NCI-H1436 (cell line): ENCODE results near the gene BCAS3.
"Not testable (repeated sequence)": the region's sequence is repeated elsewhere in the genome, so short reads cannot be mapped to it uniquely, and the experiment has no call there.

Experiments
- DNase-seq: peaks from one replicate; lab custom pipeline; 2025; lab: John Stamatoyannopoulos, UW

Gene BCAS3

DNA sequence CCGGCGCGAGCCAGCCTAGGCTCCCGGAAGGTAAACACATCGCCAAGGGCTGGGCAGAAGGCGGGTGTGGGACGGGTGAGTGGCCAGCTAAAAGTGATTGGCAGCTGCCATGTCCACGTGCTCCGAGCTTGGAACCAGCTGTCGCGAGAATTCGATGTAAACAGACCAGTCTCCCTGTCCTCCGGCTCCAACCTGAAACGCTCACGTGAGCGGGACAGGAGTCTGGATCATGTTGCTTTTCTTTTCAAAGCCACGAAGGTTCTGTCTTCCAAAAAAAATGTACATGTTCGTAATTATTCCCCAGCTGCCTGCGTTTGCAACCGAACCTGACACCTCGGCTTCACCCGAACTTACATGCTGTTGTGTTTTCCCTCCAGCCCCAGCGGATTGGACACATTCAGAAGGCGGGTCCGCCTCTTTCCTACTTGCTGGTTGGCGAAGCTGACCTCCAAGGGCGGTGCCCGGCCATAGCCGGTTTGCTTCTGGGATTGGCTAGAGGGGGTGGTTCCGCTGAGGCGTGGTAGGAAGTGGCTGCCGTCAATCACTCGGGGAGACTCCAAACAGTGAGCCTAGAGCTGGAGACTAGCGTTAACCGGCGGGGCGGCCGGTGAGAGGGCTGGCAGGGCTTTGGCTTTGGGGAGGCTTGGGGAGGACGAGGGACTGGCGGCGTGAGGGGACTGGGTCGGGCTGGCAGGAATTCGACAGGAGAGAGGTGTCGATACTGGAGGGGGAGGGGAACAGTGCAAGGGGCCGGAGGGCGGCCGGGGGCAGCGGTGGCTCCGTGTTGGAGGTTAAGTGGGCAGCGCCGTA, at the start of gene BCAS3:
TSS of gene BCAS3 (plus strand) at position 544 of the 810 bp plus-strand sequence.
- peak; percentile 99 for DNase-seq

DNA sequence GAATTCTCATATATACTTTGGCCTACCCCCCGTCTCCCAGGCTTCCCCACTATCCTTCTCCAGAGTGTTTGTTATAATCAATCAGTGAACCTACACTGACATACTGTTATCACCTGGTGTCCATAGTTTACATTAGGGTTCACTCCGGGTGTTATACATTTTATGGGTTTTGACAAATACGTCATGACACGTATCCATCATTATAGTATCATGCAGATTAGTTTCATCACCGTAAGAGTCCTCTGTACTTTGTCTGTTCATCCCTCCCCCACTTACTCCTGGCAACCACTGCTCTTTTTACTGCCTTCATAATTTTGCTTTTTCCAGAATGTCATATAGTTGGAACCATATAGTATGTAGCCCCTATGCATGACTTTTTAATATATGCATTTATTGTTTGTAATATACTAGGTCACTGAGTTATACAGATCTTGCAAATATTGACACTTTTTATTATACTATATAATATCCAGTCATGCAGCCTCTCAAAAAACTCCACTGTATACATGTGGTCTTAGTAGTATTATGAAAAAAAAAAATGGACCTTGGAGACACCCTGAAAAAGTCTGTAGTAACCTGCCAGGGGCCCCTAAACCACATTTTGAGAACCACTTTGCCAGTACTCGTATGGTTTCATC, 49.3 kb upstream of the BCAS3 start:
- no peak for DNase-seq

- DNase-seq, result no peak
These were observed 48.5 kb upstream of the BCAS3 start for GRCh38 chr17:60629120-60629519.

GRCh38 chr17:60630352-60630751, 47.3 kb upstream of the BCAS3 start:
- DNase-seq, result no peak

DNA sequence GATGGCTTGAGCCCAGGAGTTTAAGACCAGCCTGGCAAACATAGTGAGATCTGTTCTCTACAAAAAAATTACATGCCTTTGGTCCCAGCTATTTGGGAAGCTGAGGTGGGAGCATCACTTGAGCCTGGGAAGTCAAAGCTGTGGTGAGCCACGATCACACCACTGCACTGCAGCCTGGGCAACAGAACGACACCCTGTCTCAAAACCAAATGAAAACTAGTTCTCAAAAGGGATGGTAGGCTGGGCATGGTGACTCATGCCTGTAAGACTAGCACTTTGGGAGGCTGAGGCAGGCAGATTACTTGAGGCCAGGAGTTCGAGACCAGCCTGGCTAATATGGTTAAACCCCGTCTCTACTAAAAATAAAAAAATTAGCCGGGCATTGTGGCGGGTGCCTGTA, 46.5 kb upstream of the BCAS3 start:
- DNase-seq, result no peak

- DNase-seq, result no peak
These were observed 40.0 kb upstream of the BCAS3 start for GRCh38 chr17:60637683-60638082.

- no peak for DNase-seq
These were observed 38.7 kb upstream of the BCAS3 start for GRCh38 chr17:60639019-60639330.

- DNase-seq, result no peak
These were observed 37.1 kb upstream of the BCAS3 start for GRCh38 chr17:60640503-60640902.

GRCh38 chr17:60641126-60641525, 36.5 kb upstream of the BCAS3 start:
- DNase-seq, result no peak

GRCh38 chr17:60641810-60642220, 35.8 kb upstream of the BCAS3 start:
- DNase-seq, result peak; percentile 92

DNA sequence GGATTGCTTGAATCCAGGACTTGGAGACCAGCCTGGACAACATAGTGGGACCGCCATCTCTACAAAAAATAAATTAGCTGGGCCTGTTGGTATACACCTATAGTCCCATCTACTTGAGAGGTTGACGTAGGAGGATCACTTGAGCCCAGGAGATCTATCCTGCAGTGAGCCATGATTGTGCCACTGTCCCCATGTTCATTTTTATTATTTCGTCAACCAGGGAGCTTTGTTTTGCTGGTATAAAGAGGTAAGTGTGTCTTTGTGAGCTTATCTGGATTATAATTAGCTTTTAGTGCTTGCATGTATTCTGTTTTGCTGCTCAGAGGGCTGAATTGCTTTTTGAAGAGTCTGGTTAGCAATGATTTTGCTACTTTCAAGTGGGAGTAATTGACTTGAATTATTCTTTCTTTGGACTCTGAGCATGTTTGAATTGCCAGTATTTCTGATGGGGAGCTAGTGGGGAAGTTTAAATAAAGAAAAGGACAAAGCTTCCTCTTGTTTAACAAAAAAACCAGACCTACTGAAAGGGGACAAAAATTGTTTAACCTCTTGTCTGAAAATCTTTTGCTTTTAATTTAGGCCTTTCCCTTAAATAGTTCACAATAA, 31.6 kb upstream of the BCAS3 start:
- DNase-seq, result peak; percentile 91

DNA sequence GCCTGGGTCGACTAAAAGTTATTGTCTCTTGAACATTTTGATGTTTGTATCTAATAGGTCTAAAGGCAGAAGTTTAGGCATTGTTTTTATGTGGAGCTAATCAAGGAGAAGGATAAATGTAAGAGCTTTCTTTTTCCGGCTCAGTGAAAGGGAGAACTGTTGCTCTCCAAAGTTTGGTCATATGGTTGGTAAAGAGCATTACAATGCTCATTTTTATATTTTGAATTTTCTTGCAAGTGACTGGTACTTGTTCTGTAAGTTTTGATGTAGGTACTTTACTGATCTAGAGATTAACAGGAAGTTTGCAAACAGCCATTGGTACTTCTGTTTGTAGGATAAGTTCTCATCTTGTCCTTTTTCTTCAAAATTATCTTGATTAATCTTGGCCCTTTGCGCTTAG, 30.9 kb upstream of the BCAS3 start:
- no peak for DNase-seq

- no peak for DNase-seq
These were observed 29.9 kb upstream of the BCAS3 start for GRCh38 chr17:60647705-60648104.

DNA sequence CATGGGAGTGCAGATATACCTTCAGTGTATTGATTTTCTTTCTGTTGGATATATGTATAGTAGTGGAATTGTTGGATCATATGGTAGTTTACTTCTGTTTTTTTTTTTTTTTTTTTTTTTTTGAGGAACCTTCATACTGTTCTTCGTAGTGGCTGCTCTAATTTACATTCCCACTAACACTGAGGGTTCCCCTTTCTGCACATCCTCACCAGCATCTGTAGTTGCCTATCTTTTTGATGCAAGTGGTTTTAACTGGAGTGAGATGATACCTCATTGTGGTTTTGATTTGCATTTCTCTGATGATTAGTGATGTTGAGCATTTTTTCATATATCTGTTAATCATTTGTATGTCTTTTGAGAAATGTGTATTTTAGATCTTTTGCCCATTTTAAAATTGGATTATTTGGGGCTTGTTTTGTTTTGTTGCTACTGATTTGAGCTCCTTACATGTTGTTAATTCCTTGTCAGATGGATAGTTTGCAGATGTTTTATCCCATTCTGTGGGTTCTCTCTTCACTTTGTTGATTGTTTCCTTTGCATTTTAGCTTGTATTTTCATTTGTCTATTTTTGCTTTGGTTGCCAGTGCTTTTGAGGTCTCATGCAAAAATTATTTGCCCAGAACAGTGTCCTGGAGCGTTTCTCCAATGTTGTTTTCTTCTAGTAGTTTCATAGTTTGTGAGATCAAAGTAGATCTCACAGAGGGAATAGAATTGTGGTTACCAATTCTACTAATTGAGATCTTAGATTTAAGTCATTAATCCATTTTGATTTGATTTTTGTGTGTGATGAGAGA, 25.0 kb upstream of the BCAS3 start:
- no peak for DNase-seq

GRCh38 chr17:60653569-60653968, 24.1 kb upstream of the BCAS3 start:
- no peak for DNase-seq

DNA sequence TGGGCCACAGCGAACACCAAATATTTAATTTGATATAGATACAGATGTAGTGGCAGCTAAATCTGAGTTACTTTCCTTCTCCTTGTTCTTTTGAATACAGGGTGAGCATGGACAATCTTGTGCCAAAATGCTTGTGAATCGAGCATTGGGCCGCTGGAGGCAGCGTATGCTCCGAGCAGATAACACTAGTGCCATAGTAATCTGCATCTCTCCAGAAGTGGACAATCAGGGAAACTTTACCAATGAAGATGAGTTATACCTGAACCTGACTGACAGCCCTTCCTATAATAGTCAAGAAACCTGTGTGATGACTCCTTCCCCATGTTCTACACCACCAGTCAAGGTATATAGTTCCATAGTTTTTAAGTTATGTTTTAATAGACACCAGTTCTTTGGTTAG, 21.2 kb upstream of the BCAS3 start:
- no peak for DNase-seq

GRCh38 chr17:60659156-60659555, 18.5 kb upstream of the BCAS3 start:
- no peak for DNase-seq

DNA sequence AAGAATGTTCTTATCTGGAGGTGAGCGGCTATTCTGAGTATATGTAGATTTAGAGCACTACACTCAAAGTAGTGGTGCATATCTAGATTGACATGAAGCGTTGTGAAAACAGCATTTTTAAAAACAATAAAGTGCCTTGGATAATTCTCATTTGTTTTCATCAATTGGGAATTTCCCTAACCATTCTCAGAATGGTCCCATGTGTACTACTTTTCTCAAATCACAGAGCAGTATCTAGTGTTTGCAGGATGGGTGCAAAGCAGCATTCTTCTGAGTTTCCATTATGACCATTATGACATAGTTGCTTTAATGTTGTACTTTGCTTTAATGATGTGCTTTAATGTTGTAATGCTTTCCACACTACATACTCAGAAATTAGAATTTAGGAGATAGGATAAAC, 16.2 kb upstream of the BCAS3 start:
- DNase-seq, result no peak

GRCh38 chr17:60664022-60664421, 13.6 kb upstream of the BCAS3 start:
- no peak for DNase-seq

DNA sequence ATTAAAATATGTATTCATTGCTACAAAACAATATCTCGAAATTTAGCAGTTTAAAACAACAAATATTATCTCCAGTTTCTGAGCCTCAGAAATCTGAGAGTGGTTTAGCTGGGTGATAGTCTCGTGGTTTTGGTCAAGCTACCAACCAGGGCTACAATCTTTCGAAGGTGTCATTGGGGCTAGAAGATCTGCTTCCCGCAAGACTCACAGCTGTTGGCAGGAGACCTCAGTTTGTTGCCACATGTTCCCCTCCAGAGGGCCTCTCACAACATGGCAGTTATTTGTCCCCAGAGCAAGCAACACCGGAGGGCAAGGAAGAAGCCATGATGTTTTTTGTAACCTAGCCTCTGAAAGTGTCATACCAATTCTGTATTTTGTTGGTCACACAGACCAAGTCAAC, 12.0 kb upstream of the BCAS3 start:
- DNase-seq, result no peak

- not testable (repeated sequence) for DNase-seq
These were observed 8.9 kb upstream of the BCAS3 start for GRCh38 chr17:60668741-60669140.

DNA sequence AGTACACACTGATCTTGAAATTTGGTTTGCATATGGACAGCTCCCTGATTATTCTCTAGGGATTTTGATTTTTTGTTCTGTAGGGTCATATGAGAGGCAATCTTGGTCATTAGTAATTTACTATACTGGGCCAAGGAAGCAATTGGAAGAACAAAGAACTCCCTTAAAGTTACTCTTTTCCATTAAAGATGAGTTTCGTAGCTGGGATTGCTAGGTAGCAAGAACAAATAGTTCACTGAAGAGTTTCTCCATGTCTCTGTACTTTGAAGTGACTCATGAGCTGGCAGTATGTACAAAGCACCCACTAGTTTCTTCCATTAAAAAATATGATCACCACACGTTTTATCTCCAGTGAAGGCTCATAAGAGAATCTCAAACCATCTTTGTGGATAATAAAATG, 6.2 kb upstream of the BCAS3 start:
- DNase-seq, result no peak

DNA sequence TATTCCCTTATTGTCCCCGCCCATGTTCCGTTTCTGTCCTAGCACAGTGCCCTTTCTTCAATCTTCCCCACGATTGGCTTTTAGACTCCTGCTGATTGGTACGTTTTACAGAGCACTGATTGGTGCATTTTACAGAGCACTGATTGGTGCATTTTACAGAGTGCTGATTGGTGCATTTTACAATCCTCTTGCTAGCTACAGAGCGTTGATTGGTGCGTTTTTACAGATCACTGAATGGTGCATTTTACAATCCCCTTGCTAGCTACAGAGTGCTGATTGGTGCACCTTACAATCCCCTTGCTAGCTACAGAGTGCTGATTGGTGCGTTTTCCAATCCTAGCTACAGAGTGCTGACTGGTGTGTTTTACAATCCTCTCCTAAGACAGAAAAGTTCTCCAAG, 3.0 kb upstream of the BCAS3 start:
- not testable (repeated sequence) for DNase-seq
